GM12891 (cell line): Measurements from ENCODE around the gene LASP1NB.
"Not testable (repeated sequence)": the region's sequence is repeated elsewhere in the genome, so short reads cannot be mapped to it uniquely, and the experiment has no call there.

Experiments used
- DNase-seq: peaks from one replicate; pipeline ENCODE4 v3.0.0; 2011; ENCODE audit warnings: low spot score; ENCODE audit not compliant: insufficient read length
- FAIRE-seq: peaks from 2 replicates; lab custom pipeline; 2011; peaks lifted over from hg19 to GRCh38; lab: Jason Lieb, UNC
- PAX5 ChIP-seq: IDR thresholded peaks from 2 replicates; pipeline ENCODE4 v1.6.1; 2011; ENCODE audit warnings: low read length, moderate library complexity, mild to moderate bottlenecking; ENCODE audit not compliant: insufficient read depth, severe bottlenecking
- POLR2A ChIP-seq: IDR thresholded peaks from 2 replicates; pipeline ENCODE4 v1.6.1; 2011; ENCODE audit warnings: low read depth, low read length, control low read depth
- POLR2AphosphoS5 ChIP-seq: IDR thresholded peaks from 2 replicates; pipeline ENCODE4 v1.6.1; 2011; ENCODE audit warnings: low read depth, low read length, control low read depth
- POU2F2 ChIP-seq: IDR thresholded peaks from 2 replicates; pipeline ENCODE4 v1.6.1; 2011; ENCODE audit warnings: low read depth, mild to moderate bottlenecking, control low read depth, low read length, moderate library complexity
- SPI1 ChIP-seq: IDR thresholded peaks from 2 replicates; pipeline ENCODE4 v1.6.1; 2011; ENCODE audit warnings: low read depth, low read length, control low read depth
- TAF1 ChIP-seq: IDR thresholded peaks from 2 replicates; pipeline ENCODE4 v1.6.1; 2011; ENCODE audit warnings: low read depth, low read length, control low read depth

Gene LASP1NB

DNA sequence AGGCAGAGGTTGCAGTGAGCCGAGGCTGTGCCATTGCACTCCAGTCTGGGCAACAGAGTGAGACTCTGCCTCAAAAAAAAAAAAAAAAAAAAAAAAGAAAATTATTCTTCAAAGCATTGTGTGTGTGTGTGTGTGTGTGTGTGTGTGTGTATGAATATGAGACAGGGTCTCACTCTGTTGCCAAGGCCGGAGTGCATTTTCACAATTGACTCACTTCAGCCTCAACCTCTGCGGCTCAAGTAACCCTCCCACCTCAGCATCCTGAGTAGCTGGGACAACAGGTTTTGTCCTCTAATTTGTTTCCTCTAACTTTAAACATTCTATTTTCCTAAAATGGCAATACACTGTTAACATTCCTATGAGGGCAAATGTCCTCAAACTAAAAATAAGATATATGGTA, 34.1 kb downstream of the LASP1NB start:
- DNase-seq = no peak
- no peak for FAIRE-seq
- no peak for TF ChIP-seq POLR2AphosphoS5
- no peak for TF ChIP-seq SPI1
- TF ChIP-seq POU2F2 = no peak
- TF ChIP-seq POLR2A = no peak
- TF ChIP-seq TAF1 = no peak
- TF ChIP-seq PAX5 = no peak

DNA sequence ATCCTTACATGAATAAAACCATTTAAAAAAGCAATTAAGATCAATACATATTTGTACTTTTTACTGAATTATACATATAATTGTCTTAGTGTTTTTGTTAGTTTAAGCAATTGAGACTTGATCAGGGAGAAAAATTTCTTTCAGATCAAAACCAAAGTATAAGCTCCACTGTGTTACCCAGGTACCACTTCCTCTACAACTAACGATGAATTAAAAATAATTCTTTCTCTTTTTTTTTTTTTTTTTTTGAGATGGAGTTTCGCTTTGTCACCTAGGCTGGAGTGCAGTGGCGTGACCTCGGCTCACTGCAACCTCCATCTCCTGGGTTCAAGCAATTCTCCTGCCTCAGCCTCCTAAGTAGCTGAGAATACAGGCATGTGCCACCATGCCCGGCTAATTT, 35.0 kb downstream of the LASP1NB start:
- TF ChIP-seq POLR2A (no peak), POLR2AphosphoS5 (no peak), PAX5 (no peak), SPI1 (no peak), TAF1 (no peak), POU2F2 (no peak)
- no peak for FAIRE-seq
- no peak for DNase-seq

DNA sequence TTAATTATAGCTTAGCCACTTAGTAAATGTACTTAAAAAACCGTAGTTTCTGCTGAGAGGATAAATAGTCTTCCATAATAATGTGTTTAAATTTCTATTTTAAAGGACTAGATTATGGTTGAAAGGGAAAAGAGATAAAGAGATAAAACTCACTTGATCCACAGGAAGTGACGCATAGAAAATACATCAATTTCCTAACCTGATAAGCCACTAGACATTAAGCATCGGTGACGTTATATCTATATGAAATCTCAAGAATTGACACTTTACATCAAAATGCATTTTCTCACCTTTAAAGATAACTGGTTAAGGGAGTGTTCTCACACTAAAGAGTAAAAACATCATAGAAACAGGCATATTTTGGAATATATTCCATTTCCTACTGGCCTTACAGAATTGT, 36.0 kb downstream of the LASP1NB start:
- DNase-seq (no peak), FAIRE-seq (no peak)
- no peak for TF ChIP-seq POLR2A
- TF ChIP-seq SPI1 = no peak
- no peak for TF ChIP-seq PAX5

DNA sequence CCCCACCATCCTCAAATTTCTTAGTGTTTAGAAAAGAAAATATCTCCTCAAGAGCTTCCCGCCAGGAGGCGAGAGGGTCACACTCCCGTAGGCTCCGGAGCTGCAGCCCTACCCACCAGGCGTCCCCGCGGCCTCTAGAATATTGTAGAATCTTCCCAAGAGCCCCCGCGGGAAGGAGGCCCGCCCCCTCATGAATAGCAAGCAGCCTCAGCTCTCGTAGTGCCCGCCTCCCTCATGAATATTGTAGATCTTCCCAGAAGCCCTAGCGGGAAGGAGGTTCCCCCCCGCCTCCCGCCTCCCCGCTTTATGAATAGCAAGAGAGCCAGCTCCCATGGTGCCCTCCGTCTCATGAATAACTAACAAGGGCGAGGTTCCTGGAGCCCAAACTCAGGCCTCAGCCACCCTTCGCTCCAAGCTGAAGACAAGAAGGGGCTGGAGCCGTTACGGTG, 41.9 kb downstream of the LASP1NB start, which contains the start of gene FBXO47:
Gene FBXO47, minus strand, starts transcription at position 114 of the 449 bp plus-strand sequence. CDS start 4,378 bp downstream, outside the sequence.
- no peak for FAIRE-seq
- no peak for TF ChIP-seq POLR2A
- TF ChIP-seq POLR2AphosphoS5 = no peak
- TF ChIP-seq PAX5 = no peak
- TF ChIP-seq SPI1 = no peak
- TF ChIP-seq POU2F2 = no peak
- TF ChIP-seq TAF1 = no peak
- DNase-seq = no peak

DNA sequence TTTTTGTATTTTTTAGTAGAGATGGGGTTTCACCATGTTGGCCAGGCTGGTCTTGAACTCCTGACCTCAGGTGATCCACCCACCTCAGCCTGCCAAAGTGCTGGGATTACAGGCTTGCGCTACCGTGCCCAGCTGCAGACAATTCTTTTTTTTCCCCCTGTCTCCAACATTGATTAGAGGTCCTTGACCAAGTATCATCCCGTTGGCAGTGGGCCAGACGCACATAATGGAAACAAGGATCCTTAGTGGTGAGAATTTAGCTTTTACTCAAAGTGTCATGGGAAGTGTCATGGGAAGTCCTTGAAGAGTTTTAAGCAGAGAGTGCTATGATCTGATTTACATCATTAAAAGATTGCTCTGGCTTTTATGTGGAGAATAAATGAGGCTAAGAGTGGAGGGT, 43.9 kb downstream of the LASP1NB start:
- no peak for FAIRE-seq

DNA sequence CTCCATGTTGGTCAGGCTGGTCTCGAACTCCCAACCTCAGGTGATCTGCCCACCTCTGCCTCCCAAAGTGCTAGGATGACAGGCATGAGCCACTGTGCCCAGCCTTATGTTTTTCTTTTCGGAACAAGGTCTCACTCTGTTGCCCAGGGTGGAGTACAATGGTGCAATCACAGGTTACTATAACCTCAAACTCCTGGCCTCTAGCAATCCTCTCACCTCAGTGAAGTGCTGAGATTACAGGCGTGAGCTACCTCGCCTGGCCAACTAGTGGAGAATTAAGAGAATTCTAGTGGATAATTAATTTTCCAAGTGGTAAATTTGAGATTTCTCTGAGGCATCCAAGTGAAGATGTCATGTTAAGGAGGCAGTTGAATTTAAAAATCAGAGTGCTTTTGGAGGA, 44.7 kb downstream of the LASP1NB start:
- DNase-seq (no peak), FAIRE-seq (no peak)
- TF ChIP-seq POLR2A (no peak), POU2F2 (no peak), PAX5 (no peak), SPI1 (no peak), TAF1 (no peak), POLR2AphosphoS5 (no peak)

More for the DNA sequence above, 43.9 kb downstream of the LASP1NB start:
- TF ChIP-seq TAF1 (no peak), POLR2AphosphoS5 (no peak), POU2F2 (no peak)
- no peak for DNase-seq

DNA sequence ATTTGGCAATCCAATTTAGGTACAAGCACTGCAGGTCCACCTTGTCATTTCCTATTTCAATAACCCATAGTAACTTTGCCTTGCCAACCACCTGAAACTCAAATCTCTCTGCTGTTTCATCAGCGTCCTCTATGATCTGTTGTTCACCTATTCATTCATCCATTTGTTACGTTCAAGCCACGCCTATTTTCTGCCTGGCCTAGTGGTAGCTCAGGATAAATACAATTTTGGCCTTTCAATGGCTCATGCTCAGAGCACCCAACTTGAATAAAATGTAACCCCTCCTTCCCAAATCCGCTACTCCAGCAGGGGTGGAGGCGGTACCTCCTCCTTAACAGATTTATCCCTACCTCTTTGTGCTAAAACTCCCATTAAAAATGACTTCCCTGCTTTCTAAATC, 45.4 kb downstream of the LASP1NB start:
- FAIRE-seq = no peak
- DNase-seq = no peak
- no peak for TF ChIP-seq POLR2A
- TF ChIP-seq POLR2AphosphoS5 = no peak
- TF ChIP-seq PAX5 = no peak
- no peak for TF ChIP-seq POU2F2
- TF ChIP-seq TAF1 = no peak
- no peak for TF ChIP-seq SPI1

DNA sequence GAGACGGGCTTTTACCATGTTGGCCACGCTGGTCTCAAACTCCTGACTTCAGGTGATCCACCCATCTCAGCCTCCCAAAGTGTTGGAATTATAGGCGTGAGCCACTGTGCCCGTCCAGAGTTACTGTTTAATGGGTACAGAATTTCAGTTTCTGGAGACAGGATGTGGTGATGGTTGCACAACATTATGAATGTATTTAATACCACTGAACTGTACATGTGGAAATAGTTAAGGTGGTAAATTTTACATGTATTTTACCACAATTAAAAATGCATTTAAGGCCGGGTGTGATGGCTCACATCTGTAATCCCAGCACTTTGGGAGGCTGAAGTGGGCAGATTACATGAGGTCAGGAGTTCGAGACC, 50.8 kb downstream of the LASP1NB start:
- DNase-seq, FAIRE-seq: not testable (repeated sequence)

DNA sequence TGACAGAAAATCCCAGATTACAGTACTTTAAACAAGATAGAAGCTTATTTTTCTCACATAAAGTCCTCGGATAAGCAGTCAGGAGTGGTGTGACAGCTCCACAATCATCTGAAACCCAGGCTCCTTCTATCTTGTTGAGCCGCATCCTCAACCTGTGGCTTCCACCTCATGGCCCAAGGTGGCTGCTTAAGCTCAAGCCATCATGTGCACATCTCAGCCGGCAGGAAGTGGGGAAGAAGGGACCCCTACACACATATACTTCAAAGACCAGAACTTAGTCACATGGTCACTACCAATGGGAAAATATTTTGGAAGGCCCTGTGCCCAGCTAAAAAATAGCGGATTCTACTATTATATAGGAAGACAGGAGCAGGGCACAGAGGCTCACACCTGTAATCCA, 52.8 kb downstream of the LASP1NB start:
- TF ChIP-seq POLR2A = no peak
- TF ChIP-seq PAX5 = no peak
- no peak for TF ChIP-seq TAF1
- TF ChIP-seq POU2F2 = no peak
- no peak for TF ChIP-seq SPI1
- TF ChIP-seq POLR2AphosphoS5 = no peak
- no peak for DNase-seq
- no peak for FAIRE-seq
